Stimulated activated CD4-positive, alpha-beta T cell treated with anti-CD3 and anti-CD28 coated beads, Interleukin-1b, Interleukin-23, amount 100 ng/mL, for 4 hours (primary cell): Measurements from ENCODE around the gene DUSP22.

ENCODE experiments used
- DNase-seq, 2 donors: peaks; one replicate each; pipeline ENCODE4 v3.0.0-alpha.2; 2020; ENCODE audit warnings: low read depth in 2 of 2

DUSP22 gene

DNA sequence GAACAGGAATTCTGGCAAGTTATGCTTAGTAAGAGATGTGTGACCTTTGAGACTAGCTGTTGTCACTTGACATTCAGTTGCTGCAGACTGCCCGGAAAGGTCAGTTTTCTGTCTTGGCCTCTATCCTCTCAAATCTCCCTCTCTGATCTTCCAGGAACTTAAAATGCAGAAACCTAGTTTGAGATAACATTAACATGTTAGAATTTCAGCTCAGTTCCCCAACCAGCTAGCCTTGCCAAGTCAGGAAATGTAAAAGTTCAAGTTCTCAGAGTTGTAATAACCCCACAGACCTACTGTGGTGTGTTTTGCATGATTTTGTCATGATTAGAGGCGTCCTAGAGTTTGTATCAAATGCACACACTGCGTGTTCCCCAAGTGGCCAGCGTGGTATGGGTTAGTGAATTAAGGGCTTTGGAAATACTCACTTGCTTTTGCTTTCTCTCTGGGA lies 46.6 kb downstream of the DUSP22 start:
- DNase-seq, result no peak

DNA sequence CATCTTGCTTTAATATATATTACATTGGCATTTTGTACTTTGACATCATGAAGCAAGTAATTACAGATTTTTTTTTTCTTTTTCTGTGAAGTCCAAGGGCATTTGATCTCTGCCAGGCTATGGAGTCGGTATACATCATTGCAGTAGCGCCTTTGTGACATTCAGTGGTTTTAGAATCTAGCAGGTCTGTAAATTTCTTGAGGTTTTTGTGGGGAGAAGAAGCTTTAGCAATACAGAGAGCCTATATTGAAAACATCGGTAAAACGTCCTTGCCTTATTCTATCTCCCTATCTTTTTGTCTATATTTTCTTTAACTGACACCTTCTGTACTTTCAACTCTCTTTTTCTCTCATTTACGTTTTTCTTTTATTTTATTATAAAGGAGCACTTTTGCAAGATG lies 47.2 kb downstream of the DUSP22 start:
- no peak for DNase-seq

DNA sequence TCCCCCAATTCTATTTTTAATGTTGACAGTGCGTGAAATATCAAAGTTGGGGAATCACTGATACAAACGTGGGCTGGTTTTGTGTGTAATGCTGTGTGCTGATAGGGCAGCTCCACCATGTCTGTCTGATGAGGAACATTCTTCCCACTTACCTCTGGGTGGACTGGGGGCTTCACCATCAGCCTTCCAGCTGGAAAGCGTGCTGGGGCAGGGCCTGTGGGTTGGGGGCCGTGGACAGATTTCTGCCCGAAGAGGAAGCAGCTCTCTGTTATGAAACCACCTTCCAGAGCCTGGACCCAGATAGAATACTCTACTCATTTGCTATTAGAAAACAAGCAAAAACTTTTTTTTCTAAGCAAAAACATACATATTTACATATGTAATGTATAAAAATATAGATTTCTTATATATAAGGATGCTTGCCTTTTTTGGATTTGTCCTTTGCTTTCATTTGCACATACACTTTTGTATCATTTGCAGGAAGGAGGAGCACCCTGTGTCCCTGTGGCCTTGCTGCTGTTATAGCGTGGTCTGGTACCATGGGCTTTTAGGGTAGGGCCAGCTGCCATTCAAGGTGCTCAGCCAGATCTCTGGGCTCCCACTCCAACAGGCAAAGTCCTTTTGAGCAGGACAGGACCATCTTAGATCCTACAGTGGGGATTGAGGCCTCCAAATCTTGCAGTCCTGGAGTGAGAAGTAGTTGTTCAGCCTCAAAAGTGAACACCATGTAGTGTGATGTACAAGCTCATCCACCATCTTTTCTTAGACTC lies 48.1 kb downstream of the DUSP22 start:
- DNase-seq, result no peak

DNA sequence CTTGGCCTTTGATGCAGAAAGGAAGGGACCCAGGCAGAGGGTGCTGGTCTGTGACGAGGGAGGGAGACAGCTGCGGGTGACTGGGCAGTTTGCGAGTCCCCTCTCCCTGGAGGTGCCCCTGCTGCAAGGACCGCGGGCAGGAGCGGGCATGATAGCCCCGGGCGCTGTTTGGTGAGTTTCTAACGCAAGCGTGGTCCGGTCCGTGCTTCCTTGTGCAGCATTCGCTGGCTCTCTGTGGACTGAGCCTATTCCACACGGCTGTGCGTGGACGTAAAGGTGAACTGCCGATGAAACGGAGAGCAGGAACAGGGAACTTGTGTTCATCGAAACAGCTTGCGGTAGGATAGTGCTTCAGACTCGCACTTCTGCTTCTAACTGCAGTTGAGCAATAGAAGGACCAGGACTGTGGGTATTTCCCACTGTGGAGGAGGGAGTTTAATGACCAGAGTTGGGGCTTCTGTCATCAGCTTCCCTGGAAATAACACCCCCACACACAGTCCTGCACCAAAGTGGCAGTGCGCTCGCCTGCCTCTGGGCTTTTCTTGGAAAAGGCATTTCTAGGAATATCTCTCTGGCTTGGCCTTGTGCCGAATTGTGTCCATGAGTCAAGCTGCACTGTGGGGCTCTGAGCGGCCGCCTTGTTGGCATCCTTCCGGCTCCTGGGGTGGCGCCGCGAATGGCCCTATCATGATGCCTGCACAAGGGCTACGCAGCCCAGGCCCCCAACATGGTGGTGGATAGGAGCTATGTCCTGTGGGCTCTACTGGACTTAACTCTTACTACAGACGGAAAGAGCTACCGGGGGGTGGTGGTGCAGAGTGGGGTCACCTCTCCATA lies 48.9 kb downstream of the DUSP22 start:
- no peak for DNase-seq

DNA sequence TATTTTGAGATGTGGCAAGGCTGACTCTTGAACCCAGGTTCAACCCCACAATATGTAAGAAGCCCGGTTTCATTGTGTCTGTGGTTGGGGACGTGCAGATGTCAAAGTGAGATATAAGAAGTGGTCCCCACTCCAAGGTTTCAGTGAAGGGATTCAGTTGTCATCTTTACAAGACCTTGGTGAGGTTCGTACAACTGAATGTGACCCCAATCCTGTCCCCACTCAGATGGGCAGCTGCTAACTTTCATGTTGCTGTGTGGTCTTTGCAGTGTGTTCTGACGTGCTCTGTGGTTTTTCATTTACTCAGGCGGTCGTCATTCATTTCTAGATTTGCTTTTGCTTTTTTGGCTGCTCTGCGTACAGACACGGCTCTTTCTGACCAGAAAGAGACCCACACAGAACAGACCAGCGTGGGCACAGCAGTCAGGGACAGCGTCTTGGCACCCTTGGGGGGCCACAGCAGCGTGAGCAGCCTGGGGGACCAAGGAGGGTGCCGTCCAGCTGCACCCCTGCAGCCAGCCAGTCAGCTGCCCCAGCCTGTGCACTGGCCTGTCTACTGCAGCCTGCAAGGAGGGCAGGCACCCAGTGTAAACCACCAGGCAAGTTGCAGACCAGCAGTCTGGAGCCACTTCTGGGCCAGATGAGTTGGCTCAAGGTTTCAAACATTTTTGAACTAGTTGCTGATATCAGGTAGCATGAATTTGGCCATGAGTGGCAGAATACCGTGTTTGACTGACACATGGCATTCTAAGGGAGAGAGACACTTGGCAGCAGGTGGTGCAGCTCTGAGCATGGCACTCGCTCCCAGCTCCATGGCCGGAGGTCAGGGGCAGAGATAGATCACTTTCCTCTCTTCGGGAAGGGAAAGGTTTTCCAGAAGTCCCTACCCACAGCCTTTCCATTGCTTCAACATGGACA lies 49.9 kb downstream of the DUSP22 start:
- no peak for DNase-seq

DNA sequence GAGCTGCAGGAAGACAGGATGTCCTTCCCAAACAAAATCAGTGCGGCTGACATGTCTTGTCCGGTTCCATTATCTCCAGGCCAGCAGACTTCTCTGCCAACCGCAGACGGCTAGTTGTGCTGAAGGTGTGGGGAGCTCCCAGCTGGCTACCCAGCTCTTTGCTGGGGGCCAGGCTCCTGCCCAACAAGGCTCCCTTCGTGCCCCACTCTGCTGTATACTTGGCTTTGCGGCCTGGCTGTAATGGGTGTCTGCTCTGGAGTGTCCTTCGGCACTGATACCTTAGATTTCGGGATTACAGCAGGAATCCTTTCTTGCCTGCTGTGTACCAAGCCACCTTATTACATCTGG lies 50.5 kb downstream of the DUSP22 start:
- no peak for DNase-seq

DNA sequence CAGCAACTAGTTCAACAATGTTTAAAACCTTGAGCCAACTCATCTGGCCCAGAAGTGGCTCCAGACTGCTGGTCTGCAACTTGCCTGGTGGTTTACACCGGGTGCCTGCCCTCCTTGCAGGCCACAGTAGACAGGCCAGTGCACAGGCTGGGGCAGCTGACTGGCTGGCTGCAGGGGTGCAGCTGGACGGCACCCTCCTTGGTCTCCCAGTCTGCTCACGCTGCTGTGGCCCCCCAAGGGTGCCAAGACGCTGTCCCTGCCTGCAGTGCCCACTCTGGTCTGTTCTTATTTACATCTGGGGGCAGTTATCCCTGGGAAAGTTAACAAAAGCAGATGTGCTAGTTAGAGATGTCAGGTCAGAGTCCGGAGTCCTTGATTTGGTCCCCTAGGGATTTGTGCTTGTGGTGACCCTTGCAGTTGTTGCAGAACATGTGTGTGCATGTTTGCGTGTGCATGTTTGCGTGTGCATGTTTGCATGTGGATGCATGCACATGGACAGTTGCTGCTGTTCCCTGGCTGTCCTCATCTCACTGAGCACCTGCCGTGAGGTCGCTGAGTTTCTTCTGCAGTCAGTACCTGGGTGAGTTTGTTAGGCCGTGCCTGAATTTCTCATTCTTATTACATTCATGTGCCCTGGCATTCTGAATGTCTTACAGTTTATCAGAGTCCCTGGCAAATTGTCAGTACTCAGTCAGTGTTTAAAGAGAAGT lies 51.1 kb downstream of the DUSP22 start:
- DNase-seq, result no peak

DNA sequence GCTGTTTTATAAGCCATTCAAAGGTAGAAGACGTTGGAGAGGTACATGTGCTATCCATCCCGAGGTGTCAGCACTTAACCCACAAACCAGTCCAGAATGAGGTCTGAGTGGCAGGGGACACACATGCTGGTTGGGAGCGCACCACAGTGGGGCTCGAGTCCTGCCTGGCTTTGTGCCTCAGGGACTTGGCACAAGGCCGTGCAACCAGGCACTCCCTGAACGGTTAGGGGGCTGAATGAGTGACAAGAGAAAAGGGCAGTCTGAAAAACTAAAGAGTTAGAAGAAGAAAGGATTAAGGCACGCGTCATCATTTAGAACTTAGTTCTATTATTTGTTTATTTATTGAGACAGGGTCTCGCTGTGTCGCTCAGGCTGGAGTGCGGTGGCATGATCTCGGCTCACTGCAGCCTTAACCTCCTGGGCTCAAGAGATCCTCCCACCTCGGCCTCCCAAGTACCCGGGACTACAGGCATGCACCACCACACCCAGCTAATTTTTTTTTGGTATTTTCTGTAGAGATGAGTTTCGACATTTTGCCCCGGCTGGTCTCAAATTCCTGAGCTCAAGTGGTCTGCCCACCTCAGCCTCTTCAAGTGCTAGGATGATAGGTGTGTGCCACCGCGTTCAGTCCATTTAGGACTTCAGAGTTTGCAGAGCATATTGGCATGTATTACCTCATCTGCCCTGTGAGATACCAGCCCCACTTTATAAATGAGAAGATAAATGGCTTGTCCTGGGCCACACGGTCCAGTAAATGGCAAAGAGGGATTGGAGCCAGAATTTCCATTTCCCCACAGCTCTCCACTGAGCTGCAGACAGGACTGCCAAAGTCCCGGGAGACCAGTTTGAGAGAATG lies 51.9 kb downstream of the DUSP22 start:
- no peak for DNase-seq

DNA sequence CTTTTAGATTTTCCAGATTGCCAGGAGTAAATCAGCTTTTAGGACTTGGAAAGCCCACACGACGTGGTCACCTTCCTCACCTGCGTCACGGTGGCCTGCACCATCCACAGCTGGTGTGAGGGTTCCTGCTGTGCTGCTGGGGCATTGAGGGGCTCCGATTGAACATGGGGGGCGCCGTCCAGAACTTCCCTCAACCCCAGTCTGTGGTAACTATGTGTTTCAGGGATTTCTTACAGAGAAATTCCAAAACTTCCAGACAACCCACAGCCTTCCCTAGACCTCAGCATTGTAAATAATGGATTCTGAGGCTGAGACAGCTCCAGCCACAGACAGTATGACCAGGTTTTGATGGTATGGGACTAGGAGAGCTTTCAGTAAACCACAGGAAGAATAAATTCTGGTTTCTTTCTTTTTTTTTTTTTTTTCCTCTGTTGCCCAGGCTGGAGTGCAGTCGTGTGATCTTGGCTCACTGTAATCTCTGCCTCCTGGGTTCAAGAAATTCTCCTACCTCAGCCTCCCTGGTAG lies 52.6 kb downstream of the DUSP22 start:
- DNase-seq, result no peak

DNA sequence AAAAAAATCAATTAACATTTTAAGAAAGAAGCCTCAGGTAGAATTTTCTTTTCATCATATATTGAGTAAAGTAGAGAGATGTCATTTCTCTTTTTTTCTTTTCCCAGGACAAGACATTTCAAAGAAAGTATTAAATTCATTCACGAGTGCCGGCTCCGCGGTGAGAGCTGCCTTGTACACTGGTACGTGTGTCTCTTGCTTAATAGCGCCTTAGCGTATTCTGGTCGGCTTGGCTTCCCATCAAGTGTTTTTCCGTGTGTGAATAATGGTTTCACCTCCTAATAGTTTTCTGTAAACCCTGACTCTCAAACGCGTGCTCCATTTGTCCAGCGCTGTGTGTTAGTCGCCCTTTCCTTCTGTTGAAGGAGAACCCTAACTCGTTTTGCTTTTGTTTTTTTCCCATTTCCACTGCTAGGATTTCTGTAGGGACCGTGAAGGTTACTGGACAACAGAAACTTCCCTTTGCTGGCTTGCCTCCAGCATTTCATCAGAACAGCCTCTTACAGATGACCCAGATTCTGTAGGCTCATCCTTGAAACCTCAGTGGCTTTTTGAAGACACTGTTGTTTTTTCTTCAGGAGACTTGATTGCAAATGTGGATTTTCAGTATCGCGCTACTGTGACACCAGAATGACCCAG lies 53.6 kb downstream of the DUSP22 start:
- no peak for DNase-seq

DNA sequence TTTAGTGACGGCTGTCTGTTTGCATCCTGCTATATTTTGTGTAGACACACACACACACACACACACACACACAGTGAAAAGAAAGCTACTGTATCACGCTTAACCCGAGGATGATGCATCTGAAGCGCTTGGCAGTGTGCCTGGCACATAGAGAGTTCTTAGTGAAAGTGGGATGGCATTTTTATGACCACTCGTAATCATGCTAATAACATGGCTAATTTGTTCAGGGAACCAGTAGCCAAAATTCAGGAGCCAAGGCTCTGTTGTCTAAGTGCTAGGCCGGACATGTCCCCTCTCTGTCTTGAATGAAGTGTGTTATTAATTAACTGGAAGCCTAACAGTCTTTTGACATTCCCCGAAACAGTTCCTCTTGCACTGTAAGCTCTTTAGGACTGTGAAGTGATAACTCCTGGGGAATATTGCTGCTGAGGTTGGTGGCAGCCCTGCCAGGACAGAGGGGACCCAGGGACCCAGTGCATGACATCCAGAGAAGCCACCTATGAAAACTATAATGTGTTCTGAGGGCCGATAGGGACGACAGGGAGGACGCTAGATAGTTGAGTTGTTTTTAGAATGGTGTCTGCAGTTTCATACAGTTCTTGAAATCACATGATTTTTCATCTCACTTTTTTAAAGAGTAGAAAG lies 54.2 kb downstream of the DUSP22 start:
- DNase-seq, result no peak

DNA sequence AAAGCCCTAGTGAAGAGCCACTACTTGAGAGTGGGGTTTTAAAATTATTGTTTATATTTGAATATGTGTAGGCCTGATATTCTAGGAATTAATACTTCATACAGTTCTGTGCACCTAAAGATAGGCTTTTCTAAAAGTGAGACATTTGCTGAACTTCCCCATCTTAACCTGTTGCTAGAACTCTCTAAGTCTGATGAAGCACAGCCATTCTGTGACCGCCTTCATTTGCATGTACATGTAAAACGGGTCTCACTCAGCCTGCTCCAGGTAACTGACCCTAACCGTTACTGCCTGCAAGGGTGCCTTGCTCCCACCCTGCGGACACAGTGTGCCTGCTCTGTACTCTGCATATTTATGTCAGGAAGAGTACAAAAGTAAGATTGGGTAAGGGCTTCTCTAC lies 54.9 kb downstream of the DUSP22 start:
- no peak for DNase-seq

DNA sequence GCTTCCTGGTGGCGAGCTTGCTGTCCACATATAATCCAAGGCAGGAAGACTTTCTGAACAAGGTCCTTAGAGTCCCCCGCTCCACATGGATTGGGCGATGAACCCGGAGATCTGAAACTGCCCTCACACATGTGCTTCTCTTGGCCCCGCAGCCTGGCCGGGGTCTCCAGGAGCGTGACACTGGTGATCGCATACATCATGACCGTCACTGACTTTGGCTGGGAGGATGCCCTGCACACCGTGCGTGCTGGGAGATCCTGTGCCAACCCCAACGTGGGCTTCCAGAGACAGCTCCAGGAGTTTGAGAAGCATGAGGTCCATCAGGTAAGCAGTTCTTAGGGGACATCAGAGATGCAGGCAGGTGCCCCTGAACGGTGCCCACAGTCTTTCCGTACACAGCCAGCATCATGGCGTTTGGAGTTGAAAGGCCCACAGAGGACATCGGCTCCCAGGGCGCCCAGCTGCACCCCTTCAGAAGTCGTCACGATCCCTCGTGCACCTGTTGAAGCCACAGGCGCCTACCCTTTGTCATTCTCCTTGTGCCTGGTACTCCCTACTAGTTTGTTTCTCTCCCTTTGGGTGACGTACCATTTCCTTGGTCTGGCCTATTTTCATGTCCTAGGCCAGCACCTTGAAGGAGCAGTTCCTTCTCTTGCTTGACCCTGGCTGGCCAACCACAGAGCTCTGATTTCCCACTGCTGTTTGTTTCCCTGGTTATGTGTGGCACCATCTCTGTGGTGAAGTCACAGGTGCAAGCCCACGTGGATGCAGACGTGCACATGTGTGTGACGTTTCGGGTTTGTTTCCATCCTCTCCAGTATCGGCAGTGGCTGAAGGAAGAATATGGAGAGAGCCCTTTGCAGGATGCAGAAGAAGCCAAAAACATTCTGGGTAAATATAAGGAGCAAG lies 55.9 kb downstream of the DUSP22 start:
- DNase-seq, result no peak

DNA sequence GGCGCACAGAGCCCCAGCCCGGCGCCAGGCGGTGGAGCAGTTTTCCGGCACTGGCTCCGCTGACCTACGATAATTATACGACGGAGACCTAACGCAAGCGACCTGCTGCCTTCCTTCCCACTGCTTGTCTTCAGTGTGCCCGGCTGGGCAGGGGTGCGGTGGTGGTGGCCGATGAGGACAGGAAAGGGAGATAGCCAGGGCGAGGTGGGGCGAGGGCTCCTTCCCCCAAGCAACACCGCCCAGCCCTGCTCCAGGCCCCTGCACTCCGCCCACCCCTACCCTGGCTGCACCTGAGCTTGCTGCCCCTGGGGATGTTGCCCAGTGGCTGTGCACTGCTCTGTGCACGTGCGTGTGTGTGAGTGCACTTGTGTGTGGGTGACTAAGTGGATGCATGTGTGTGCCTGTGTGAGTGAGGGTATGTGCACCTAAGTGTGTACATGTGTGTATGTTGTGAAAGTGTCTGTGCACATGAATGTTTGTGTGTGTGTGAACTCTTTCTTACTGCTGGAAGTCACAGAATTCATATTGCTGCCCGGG lies 56.6 kb downstream of the DUSP22 start:
- no peak for DNase-seq

DNA sequence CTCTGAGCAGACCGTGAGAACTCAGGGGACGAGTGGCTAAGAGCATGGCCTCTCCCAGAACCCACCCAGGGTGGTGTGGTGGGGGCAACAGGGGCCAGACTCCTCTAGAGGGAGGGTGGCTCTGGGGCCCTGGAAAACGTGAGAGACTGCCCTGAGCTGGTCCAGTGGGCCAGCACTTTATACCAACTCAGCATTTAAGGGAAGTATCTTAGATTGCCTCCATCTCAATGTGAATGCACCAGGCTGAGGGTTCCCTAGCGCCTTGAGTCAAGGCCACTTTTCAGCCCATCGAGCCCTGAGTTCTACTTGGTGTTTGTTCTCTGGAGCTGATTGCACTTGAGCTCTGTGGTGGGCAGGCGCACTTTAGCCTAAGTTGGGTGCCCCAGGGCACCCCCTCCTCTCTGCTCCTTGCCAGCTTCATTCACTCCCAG lies 57.2 kb downstream of the DUSP22 start:
- no peak for DNase-seq

DNA sequence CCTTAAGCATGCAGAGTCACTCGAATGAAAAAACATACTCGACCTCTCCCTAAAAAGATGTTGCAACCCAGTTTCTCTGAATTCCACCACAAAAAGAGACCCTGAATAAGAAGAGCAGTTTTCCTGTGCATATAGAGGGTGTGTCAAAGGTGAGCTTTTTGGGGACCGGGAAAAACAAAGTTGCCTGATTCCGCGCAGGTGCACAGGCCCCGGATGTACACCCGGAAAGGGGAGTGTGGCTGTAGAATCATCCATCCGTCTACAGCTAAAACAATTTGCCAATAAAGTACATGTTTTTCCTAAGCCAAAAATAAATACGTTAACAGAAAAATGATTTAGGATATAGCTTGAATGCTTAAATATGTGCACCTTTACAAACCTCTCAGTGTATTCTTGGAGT lies 58.1 kb downstream of the DUSP22 start:
- DNase-seq, result no peak

DNA sequence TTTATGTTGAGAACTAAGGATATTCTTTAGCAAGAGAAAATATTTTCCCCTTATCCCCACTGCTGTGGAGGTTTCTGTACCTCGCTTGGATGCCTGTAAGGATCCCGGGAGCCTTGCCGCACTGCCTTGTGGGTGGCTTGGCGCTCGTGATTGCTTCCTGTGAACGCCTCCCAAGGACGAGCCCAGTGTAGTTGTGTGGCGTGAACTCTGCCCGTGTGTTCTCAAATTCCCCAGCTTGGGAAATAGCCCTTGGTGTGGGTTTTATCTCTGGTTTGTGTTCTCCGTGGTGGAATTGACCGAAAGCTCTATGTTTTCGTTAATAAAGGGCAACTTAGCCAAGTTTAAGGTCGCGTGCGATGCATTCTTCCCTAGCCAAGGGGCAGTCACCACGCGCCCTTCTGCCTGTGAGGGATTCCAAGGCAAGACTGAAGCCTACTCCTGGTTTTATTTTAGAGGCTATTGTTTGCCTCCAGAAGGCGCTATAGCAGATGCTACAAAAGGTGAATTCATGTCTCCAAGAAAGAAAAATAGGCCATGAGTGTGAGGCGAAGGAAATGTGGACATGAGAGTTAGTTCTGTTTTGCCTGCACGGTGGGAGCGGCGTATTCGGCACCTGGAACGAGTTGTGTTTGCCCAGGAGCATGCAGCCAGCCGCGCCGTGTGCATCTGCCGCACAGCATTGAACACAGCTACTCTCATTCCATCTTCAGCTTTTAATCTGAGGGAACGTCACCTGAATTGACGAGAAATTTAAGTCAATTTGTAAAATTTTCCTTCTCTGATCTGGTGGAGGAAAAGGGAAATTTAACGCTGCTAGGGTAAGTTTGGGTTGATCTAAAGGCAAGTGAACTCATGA lies 59.0 kb downstream of the DUSP22 start:
- no peak for DNase-seq
